ENCODE data around the gene ACTR3C.

- TF ChIP-seq CTCF (IDR thresholded peaks at IDR 0.05; ENCODE audit: insufficient read depth, low read length, poor library complexity, severe bottlenecking) (no peak), EZH2phosphoT487 (conservative IDR thresholded peaks at IDR 0.05; ENCODE audit: low read length) (no peak)
Observed at GRCh38 chr7:150368884-150369747, 45.8 kb upstream of the ACTR3C start.

Measured in SU-DHL-6 (cell line).